Spleen (tissue), 7 donors: ENCODE results near the gene CHD1.

Experiments
- POLR2A ChIP-seq, 3 donors: fragments of 450-650 bp; IDR thresholded peaks; one replicate each; pipeline ENCODE4 v1.5.1; 2017; ENCODE audit warnings: antibody characterized with exemption in 3 of 3, mild to moderate bottlenecking in 1 of 3
- POLR2AphosphoS5 ChIP-seq, 3 donors: sonication (generic); formaldehyde crosslinking; IDR thresholded peaks; one replicate each; pipeline ENCODE4 v1.5.1; 2017; ENCODE audit warnings: antibody characterized with exemption in 3 of 3
- TF ChIP-seq, protein P1 (sequence below), 11 experiments: fragments of 200-600 bp in 7 of 11; fragments of 450-650 bp in 4 of 11; sonication (generic) in 4 of 11; IDR thresholded peaks in 8 of 11; conservative IDR thresholded peaks in 3 of 11; 1 replicate in 7 of 11; 2 replicates in 4 of 11; pipeline versions ENCODE4 v1.4.0 to v1.8.0; 2016 to 2021; ENCODE audit warnings: antibody characterized with exemption in 11 of 11, inconsistent platforms in 4 of 11, mild to moderate bottlenecking in 1 of 11
- donor health status: DM: no; HTN: no; CAD: no; lungs with moderate emphysema.
- donor health status: DM: no; HTN: no; CAD: no.
- donor health status: DM: no; HTN: no; CAD: no.

DNA sequence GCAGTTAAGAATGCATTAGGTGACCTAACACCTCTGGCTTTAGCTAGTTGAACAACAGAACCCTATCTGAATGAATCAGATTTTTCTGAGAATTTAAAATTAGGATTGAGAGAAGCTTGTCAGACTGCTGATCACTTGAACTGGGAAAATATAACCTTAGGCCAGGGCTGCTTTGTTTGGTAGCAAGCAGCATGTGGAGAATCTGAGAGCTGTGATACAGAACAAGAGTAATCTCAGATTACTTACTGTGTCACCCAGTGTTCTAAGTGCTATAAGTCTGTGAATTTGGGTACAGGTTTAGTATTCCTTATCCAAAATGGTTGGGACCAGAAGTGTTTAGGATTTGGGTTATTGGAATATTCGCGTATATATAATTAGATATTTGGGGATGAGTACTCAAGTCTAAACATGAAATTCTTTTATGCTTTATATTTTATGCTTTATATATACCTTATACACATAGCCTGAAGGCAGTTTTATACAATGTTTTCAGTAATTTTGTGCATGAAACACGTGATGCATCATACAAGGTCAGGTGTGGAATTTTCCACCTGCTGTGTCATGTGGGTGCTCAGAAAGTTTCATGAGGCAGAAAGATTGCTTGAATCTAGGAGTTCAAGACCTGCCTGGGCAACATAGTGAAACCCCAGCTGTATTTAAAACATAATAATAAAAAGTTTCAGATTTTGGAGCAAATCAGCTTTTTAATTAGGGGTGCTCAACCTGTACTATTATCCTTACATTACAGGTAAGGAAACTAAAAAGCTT is 8.3 kb upstream of the CHD1 start:
- TF ChIP-seq, protein P1, sequence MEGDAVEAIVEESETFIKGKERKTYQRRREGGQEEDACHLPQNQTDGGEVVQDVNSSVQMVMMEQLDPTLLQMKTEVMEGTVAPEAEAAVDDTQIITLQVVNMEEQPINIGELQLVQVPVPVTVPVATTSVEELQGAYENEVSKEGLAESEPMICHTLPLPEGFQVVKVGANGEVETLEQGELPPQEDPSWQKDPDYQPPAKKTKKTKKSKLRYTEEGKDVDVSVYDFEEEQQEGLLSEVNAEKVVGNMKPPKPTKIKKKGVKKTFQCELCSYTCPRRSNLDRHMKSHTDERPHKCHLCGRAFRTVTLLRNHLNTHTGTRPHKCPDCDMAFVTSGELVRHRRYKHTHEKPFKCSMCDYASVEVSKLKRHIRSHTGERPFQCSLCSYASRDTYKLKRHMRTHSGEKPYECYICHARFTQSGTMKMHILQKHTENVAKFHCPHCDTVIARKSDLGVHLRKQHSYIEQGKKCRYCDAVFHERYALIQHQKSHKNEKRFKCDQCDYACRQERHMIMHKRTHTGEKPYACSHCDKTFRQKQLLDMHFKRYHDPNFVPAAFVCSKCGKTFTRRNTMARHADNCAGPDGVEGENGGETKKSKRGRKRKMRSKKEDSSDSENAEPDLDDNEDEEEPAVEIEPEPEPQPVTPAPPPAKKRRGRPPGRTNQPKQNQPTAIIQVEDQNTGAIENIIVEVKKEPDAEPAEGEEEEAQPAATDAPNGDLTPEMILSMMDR (IDR thresholded peaks at IDR 0.05 in 8 of 11, conservative IDR thresholded peaks at IDR 0.05 in 3 of 11), result no peak
- no peak for TF ChIP-seq POLR2A (IDR thresholded peaks at IDR 0.05)
- no peak for TF ChIP-seq POLR2AphosphoS5 (IDR thresholded peaks at IDR 0.05)
